NCI-H1105 (cell line): Measurements from ENCODE around the gene MEGF9.
"Not testable (repeated sequence)": the region's sequence is repeated elsewhere in the genome, so short reads cannot be mapped to it uniquely, and the experiment has no call there.

ENCODE experiments used
- DNase-seq: peaks from one replicate; lab custom pipeline; 2025; lab: John Stamatoyannopoulos, UW

The MEGF9 gene

GRCh38 chr9:120655005-120655622, 59.2 kb downstream of the MEGF9 start:
- no peak for DNase-seq

GRCh38 chr9:120654272-120654671, 60.0 kb downstream of the MEGF9 start:
- DNase-seq = no peak

GRCh38 chr9:120653762-120654161, 60.5 kb downstream of the MEGF9 start:
- DNase-seq = no peak

- DNase-seq = no peak
These were observed 61.3 kb downstream of the MEGF9 start for GRCh38 chr9:120652934-120653333.

- DNase-seq = no peak
These were observed 63.9 kb downstream of the MEGF9 start for GRCh38 chr9:120650352-120650751.

- DNase-seq = no peak
These were observed 65.6 kb downstream of the MEGF9 start for GRCh38 chr9:120648581-120649197.

- no peak for DNase-seq
These were observed 67.3 kb downstream of the MEGF9 start for GRCh38 chr9:120646948-120647347.

GRCh38 chr9:120645760-120646159, 68.5 kb downstream of the MEGF9 start:
- no peak for DNase-seq

GRCh38 chr9:120643061-120643460, 71.2 kb downstream of the MEGF9 start:
- no peak for DNase-seq

GRCh38 chr9:120642129-120642770, 72.0 kb downstream of the MEGF9 start:
- no peak for DNase-seq

GRCh38 chr9:120640874-120641273, 73.4 kb downstream of the MEGF9 start:
- not testable (repeated sequence) for DNase-seq

- no peak for DNase-seq
These were observed 73.9 kb downstream of the MEGF9 start for GRCh38 chr9:120640380-120640779.

GRCh38 chr9:120637919-120638318, 76.4 kb downstream of the MEGF9 start:
- DNase-seq = no peak

- DNase-seq = no peak
These were observed 77.9 kb downstream of the MEGF9 start for GRCh38 chr9:120636194-120636957.

GRCh38 chr9:120635011-120635410, 79.3 kb downstream of the MEGF9 start:
- DNase-seq = no peak

- no peak for DNase-seq
These were observed 83.9 kb downstream of the MEGF9 start for GRCh38 chr9:120630333-120630732.

- not testable (repeated sequence) for DNase-seq
These were observed 85.3 kb downstream of the MEGF9 start for GRCh38 chr9:120628925-120629497.

GRCh38 chr9:120628207-120628924, 85.9 kb downstream of the MEGF9 start:
- DNase-seq = no peak

- no peak for DNase-seq
These were observed 87.2 kb downstream of the MEGF9 start for GRCh38 chr9:120627073-120627472.

- DNase-seq = no peak
These were observed 87.8 kb downstream of the MEGF9 start for GRCh38 chr9:120626512-120626911.

- DNase-seq = no peak
These were observed 89.0 kb downstream of the MEGF9 start for GRCh38 chr9:120625222-120625621.

GRCh38 chr9:120622790-120623189, 91.5 kb downstream of the MEGF9 start:
- DNase-seq = no peak
